ENCODE measurements around the gene ASCC3.

GRCh38 chr6:100915876-100916275 is 34.7 kb upstream of the ASCC3 start:
- TF ChIP-seq JUND (IDR thresholded peaks at IDR 0.05) (no peak), POLR2A (IDR thresholded peaks at IDR 0.05; ENCODE audit: borderline replicate concordance, extremely low read depth, insufficient read depth, insufficient read length) (no peak), CBX3 (IDR thresholded peaks at IDR 0.05; ENCODE audit: low read depth) (no peak), SP1 (IDR thresholded peaks at IDR 0.05; ENCODE audit: low read depth) (no peak), REST (IDR thresholded peaks at IDR 0.05; ENCODE audit: low read depth) (no peak)
- TF ChIP-seq, protein P1, sequence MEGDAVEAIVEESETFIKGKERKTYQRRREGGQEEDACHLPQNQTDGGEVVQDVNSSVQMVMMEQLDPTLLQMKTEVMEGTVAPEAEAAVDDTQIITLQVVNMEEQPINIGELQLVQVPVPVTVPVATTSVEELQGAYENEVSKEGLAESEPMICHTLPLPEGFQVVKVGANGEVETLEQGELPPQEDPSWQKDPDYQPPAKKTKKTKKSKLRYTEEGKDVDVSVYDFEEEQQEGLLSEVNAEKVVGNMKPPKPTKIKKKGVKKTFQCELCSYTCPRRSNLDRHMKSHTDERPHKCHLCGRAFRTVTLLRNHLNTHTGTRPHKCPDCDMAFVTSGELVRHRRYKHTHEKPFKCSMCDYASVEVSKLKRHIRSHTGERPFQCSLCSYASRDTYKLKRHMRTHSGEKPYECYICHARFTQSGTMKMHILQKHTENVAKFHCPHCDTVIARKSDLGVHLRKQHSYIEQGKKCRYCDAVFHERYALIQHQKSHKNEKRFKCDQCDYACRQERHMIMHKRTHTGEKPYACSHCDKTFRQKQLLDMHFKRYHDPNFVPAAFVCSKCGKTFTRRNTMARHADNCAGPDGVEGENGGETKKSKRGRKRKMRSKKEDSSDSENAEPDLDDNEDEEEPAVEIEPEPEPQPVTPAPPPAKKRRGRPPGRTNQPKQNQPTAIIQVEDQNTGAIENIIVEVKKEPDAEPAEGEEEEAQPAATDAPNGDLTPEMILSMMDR (IDR thresholded peaks at IDR 0.05 in 2 of 3, conservative IDR thresholded peaks at IDR 0.05 in 1 of 3; ENCODE audit: borderline replicate concordance in 1 of 3, insufficient read depth in 1 of 3, low read depth in 2 of 3, low read length in 2 of 3), result no peak

Measured in HCT116 (cell line).